TTC549 (cell line): ENCODE results near the gene CCL24.
"Not testable (repeated sequence)": the region's sequence is repeated elsewhere in the genome, so short reads cannot be mapped to it uniquely, and the experiment has no call there.

Source experiments
- FAIRE-seq: peaks from 2 replicates; lab custom pipeline; 2012; peaks lifted over from hg19 to GRCh38; lab: Jason Lieb, UNC

CCL24 gene

DNA sequence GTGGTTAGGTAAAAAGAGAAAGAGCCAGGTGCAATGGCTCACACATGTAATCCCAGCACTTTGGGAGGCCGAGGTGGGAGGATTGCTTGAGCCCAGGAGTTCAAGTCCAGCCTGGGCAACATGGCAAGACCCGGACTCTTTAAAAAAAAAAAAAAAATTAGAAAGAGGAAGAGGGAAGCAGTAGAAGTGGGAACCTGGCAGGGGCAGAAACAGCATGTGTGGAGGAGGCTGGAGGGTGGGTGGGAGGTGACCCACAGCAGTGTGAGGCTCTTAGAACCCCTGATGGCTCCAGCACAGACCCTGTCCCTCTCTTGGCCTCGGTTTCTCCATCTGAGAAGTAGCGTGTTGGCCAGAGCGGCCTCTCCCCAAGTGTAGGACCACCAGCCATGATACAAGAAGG lies 4.9 kb upstream of the CCL24 start:
- FAIRE-seq, result no peak

DNA sequence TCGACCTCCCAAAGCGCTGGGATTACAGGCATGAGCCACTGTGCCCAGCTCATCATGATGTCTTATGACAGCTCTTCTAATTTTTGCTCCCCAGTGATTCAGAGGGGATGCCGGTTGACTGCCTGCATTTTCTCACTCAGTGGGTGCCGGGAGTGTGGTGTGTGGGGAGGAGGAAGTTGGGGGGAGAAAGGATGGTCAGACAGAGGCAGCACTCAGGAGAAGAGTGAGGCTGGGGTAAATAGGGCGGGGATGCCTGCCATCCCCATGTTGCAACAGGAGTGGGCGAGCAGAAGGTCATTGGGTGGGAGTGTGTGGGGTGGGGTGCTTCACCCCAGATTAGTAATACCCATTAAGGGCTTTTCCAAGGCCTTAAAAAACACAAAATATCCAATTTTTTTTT lies 3.5 kb upstream of the CCL24 start:
- no peak for FAIRE-seq

DNA sequence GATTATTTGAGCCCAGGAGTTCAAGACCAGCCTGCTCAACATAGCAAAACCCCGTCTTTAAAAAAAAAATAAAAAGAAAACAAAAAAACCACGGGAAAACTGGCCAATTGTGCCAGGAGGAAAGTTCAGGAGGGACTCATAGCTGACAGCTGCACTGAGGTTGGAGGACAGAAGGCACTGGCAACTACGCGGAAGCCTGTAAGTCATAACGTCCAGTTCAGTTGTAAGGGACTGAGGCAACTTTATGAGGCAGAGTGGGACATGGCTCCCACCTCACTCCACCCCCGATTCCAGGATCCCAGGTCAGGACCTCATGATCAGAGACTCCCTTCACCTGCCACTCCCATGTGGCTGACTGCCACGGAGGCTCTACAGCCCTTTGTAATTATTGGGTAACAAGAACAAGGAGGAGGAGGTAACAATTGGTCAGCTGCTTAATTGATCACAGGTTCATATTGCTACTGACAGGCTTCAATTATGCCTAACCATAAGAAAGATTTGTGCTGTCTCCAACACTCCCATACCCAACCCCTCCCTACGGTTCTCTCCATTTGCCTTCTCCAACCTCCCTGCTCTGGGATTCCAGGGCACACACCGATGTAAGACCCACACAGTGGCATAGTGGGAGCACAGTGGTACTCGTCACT lies 1.9 kb upstream of the CCL24 start:
- no peak for FAIRE-seq

DNA sequence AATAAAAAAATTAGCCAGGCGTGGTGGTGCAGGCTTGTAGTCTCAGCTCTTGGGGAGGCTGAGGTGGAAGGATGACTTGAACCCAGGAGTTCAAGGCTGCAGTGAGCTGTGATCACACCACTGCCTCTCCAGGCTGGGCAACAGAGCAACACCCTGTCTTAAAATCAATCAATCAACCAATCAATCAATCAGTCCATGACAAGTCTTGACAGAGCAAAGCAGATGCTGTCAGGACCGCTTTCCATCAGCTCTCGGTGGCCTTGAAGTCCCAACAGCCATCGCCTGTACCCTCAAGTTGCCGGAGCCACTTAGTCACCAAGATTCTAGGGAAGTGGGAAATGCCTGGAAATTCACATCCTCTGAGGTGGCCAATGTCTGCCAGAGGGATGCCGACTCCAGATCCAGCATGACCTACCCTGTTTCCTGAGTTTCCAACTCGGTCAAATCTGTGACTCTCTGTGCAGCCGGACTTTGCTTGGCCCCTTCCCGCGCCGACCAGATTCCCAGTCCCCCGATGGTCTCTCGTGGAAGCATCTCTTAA lies 871 bp upstream of the CCL24 start:
- no peak for FAIRE-seq

DNA sequence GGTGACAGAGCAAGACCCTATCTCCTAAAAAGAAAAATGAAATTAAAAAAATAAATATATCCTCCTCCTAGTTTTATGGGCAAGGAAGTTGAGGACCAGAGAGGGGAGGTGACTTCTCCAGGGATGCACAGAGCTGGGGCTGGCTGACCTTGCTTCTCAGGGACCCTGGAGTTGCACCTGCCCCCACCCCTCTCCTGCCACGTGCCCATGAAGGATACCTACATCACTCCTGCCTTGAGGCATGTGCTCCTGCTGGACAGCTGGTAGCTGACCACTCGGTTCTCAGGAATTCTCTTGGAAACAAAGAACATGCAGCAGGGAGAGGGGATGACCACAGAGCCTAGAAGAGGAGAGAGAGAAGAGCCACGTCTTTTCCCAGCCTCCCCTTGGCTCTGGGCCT lies 522 bp downstream of the CCL24 start:
- no peak for FAIRE-seq

DNA sequence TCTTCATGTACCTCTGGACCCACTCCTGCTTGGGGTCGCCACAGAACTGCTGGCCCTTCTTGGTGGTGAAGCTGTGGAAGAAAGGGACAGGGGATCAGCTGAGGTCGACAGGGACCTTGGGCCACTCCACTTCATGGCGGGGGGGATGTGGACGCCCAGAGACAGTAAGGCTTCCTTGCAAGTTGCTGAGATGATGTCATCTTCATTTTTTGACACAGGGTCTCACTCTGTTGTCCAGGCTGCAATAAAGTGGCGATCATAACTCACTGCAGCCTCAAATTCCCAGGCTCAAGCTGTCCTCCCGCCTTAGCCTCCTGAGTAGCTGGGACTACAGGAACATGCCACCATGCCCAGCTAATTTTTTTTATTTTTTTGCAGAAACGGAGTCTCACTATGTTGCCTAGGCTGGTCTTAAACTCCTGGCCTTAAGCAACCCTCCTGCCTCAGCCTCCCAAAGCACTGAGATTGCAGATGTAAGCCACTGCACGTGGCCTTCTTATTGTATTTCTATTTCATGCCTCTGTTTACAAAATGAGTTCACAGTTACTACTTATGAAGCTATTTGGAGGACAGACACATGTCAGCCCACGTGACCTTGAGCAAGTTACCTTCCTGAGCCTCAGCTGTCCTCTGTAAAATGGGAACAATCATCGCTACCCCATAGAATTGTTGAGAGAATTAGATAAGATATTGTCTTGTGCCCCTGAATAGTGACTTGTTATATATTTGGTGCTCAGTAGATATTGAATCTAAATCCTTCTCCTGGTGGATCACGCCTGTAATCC lies 1.5 kb downstream of the CCL24 start:
- no peak for FAIRE-seq

DNA sequence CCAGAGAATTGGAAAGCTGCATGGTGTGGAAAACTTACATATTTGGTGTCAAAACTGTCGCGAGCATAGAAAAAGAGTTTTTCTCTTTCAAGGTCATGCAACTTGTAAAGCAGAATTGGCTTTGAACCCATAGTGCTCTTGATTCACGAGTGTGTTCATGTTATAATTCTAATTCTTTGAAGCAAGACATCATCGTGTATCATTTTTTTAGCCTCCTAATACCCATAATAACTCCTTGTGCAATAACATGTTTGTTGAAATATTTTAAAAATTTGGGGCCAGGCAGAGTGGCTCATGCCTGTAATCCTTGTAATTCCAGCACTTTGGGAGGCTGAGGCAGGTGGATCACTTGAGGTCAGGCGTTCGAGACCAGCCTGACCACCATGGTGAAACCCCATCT lies 4.2 kb downstream of the CCL24 start:
- FAIRE-seq, result no peak

DNA sequence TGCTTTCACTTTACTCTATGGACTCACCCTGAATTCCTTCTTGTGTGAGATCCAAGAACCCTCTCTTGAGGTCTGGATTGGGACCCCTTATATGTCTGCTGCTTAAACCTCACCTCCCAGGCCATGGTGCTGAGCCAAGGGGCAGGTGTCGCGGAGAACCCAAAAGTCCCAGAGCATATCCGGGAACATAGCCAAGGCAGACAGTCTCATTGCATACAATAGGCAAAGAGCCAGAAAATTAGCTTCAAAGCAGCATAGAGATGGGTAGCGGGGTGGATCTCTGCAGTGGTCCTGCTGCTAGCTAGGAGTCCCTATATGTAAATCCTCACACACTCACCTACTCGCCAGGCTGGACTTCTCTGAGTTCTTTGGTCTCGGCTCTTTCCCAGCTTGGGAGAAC lies 5.5 kb downstream of the CCL24 start:
- no peak for FAIRE-seq

DNA sequence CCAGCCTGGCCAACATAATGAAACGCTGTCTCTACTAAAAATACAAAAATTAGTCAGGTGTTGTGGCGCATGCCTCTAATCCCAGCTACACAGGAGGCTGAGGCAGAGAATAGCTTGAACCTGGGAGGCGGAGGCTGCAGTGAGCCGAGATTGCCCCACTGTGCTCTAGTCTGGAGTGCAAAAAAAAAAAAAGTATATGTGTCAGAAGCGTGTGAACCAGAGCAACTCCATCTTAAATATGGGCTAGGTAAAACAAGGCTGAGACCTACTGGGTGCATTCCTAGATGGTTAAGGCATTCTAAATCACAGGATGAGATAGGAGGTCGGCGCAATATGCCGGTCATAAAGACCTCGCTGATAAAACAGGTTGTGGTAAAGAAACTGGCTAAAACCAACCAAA lies 6.2 kb downstream of the CCL24 start:
- no peak for FAIRE-seq

DNA sequence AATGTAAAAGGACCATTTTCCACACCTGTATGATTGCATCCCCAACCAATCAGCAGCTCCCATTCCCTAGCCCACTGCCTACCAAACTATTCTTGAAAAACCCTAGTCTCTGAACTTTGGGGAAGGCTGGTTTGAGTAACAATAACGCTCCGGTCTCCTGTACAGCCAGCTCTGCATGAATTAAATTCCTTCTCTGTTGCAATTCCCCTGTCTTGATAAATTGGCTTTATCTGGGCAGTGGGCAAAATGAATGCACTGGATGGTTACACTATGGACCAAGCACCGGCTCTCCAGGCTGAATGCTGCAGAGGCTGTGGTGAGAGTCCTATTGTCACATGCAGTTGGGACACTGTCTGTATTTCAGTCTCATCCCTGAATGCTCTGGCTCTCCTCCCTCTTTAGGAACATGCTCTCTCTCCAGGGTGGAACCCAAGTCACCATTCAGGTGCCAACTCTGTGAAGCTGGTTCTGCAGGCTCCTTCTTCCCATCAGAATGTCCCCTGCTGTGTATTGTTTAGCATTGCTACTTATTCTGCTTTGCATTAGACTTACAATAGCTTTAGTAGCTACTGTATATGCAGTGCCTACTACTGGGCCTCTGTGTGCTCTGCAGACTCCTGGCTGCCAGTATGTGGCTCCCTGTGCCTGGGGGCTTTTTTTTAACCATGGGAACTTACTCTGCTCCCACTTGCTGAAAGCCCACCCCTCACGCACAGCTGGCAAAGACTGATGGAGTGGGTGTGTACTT lies 6.9 kb downstream of the CCL24 start:
- FAIRE-seq, result no peak

DNA sequence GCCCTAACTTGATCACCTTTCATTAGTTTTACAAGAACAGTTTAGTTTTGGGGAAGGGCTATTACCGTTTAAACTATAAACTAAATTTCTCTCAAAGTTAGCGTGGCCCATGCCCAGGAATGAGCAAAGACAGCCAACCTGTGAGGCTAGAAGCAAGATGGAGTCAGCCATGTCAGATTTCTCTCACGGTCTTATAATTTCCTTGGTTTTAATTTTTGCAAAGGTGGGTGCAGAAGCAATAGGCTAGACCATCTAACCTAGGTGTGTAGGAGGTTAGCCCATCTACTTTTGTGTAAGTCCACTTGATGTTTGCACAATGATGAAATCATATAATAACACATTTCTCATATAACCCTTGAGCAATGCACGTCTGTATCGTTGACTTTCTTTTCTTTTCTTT lies 8.9 kb downstream of the CCL24 start:
- no peak for FAIRE-seq

DNA sequence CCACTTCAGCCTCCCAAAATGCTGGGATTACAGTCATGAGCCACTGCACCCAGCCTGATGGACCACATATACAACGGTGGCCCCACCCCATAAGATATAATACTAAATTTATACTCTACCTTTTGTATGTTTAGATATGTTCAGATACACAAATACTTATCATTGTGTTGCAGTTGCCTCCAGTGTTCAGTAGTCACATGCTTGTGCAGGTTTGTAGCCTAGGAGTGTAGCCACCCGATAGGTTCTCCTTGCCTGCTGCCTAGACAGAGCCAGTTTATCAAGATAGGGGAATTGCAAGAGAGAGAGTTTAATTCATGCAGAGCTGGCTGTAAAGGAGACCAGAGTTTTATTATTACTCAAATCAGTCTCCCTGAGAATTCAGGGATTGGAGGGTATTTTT lies 9.6 kb downstream of the CCL24 start:
- FAIRE-seq, result no peak

DNA sequence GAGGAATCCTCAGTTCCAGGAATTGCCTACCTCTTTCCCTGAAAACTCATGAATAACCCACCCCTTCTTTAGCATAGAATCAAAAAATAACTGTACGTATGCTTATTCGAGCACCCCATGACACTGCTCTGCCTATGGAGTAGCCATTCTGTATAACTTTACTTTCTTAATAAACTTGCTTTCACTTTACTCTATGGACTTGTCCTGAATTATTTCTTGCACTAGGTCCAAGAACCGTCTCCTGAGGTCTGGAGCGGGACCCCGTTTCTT lies 11.1 kb downstream of the CCL24 start:
- FAIRE-seq, result no peak

DNA sequence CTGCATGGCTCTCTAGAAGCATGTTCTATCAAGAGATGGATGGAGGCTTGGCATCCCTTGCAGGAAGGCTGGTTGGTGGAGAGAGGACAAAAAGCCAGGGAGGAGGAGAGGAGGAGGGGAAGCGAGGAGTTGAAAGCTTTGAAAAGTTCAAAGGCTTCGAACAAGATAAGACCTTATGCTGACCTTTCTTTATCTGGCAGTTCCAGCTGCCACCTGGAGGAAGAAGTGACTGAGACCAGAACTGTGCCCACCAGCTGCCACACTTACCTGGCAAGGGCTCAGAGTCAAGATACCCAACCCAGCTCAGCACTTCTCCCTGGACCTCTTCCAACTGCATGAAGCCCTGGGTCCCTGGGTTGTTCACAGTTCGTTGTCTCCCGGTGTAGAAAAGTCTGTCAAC lies 14.8 kb downstream of the CCL24 start:
- no peak for FAIRE-seq

DNA sequence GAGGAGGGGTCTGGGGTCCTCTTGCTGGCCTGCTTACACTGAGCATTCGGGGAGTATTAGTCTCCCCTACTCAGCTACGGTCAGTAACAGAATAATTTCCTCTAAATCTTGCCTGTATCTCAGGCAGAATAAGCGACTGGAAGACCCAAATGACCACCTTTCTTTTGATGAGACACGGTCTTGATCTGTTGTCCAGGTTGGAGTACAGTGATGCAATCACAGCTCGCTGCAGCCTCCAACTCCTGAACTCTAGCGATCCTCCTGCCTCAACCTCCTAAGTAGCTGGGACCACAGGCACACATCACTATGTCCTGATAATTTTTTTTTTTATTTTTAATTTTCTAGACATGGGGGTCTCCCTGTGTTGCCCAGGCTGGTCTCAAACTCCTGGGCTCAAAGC lies 17.2 kb downstream of the CCL24 start:
- no peak for FAIRE-seq

DNA sequence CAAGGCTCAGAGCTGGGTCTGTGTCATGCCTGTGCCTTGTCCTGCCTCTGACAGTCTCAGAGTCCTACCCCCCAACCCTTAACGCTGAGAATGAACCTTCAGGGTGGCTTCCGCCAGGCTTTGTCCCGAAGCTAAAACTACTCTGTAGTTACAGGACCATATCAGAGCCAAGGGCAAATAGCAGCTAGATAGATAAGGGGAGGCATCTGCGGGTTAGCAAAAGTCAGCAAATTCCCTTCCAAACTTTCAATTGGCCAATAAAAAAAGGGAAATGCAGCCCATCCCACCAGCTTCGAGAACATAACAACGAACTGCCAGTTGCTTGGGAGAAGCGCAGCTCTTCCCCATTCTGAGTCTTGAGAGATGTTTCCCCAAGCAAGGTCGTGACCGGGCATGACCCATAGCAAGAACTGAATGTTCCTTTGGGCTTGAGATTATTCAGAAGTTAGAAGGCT lies 17.7 kb downstream of the CCL24 start:
- no peak for FAIRE-seq

DNA sequence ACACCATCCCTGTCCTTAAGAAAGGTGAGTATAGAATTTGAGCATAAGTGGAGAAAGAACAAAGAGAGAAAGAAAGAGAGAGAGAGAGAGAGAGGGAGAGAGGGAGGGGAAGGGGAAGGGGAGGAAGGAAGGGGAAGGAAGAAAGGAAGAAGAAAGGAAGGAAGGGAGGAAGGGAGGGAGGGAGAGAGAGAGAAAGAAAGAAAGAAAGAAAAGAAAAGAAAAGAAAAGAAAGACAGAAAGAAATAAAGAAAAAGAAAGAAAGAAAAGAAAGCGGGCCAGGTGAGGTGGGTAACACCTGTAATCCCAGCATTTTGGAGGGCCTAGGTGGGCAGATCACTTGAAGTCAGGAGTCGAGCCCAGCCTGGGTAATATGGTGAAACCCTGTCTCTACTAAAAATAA lies 19.9 kb downstream of the CCL24 start:
- FAIRE-seq, result no peak

DNA sequence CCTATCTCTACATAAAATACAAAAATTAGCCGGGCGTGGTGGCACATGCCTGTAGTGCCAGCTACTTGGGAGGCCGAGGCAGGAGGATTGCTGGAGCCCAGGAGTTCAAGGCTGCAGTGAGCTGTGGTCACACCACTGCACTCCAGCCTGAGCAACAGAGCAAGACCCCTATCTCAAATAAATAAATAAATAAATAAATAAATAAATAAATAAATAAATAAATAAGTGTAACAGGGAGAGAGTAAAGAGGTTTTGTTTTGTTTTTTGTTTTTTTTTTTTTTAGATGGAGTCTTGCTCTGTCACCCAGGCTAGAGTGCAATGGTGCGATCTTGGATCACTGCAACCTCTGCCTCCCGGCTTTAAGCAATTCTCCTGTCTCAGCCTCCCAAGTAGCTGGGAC lies 21.0 kb downstream of the CCL24 start:
- not testable (repeated sequence) for FAIRE-seq

DNA sequence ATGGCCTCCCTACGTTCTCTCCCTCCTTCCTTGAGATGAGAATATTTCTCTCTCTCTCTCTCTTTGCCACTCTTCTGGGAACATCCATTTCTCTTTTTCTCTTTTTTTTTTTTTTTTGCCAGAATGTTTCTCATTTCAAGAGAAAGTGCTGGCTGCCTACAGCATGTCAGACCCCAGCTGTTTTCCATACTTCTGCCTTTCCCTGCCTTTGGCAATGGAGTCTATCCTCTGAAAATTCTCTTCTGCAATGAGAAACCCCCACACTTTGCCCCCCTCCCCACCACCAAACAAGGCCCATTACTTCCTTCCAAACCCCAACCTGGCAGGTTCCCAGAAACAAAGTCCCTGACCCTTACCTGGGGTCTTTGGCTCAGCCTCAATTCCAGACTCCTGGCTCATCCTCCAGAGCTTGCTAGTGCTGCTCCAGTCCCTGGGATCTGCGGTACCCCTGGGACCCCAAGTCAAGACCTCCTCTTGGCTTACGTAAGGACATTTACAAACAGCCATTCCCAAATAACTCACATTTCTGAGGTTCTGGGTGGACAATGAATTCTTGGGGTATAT lies 24.2 kb downstream of the CCL24 start:
- no peak for FAIRE-seq

DNA sequence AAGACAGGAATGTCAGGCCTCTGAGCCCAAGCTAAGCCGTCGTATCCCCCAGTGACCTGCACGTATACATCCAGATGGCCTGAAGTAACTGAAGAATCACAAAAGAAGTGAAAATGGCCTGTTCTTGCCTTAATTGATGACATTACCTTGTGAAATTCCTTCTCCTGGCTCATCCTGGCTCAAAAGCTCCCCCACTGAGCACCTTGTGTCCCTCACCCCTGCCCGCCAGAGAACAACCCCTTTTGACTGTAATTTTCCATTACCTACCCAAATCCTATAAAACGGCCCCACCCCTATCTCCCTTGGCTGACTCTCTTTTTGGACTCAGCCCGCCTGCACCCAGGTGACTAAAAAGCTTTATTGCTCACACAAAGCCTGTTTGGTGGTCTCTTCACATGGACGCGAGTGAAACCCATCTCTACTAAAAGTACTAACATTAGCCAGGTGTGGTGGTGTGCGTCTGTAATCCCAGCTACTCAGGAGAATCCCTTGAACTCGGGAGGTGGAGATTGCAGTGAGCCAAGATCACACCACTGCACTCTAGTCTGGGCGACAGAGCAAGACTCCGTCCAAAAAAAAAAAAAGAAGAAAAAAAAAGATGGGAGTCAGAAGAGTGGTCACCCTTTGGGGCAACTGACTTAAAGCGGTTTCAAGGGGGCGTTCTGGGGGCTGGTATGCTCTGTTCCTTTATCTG lies 25.3 kb downstream of the CCL24 start:
- not testable (repeated sequence) for FAIRE-seq

DNA sequence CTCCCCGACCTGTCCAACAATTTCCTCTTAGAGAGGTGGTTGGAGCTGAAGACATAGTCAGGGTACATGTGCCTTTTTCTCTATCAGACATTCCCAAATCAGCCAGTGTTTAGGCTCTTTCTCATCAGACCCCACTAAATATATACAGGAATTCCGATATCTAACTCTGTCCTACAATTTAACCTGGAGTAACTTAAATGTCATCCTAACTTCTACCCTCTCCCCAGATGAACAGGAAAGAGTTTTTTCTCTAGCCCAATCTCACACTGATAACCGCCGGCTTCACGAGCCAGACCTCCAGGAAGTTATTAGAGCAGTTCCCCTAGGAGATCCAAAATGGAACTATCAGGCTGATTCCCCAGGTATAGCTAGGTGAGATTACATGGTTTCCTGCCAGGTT lies 30.5 kb downstream of the CCL24 start:
- FAIRE-seq, result not testable (repeated sequence)

DNA sequence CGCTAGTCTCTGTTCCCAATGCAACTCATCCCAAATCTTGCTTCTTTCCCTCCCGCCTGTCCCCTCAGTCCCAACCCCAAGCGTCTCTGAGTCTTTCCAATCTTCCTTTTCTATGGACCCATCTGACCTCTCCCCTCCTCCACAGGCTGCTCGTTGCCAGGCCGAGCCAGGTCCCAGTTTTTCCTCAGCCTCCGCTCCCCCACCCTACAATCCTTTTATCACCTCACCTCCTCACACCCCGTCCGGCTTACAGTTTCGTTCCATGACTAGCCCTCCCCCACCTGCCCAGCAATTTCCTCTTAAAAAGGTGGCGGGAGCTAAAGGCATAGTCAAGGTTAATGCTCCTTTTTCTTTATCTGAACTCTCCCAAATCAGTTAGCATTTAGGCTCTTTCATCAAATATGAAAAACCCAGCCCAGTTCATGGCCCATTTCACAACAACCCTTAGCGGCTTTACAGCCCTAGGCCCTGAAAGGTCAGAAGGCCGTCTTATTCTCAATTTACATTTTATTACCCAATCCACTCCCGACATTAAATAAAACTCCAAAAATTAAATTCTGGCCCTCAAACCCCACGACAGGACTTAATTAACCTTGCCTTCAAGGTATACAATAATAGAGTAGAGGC lies 32.8 kb downstream of the CCL24 start:
- FAIRE-seq, result not testable (repeated sequence)
